Central memory CD4-positive, alpha-beta T cell (primary cell): Measurements from ENCODE around the gene KLK1.
"Not testable (repeated sequence)": the region's sequence is repeated elsewhere in the genome, so short reads cannot be mapped to it uniquely, and the experiment has no call there.

ENCODE experiments used
- DNase-seq: peaks from one replicate; pipeline ENCODE4 v3.0.0; 2022

The KLK1 gene

GRCh38 chr19:50791594-50792271 is 31.9 kb downstream of the KLK1 start:
- no peak for DNase-seq

GRCh38 chr19:50790922-50791467 is 32.6 kb downstream of the KLK1 start:
- no peak for DNase-seq

GRCh38 chr19:50790396-50790795 is 33.2 kb downstream of the KLK1 start, which contains the start of gene ACP4:
ACP4 (plus strand) TSS chr19:50790415; CDS start chr19:50790415, 0 bp downstream.
- no peak for DNase-seq

GRCh38 chr19:50785329-50785728 is 38.3 kb downstream of the KLK1 start:
- DNase-seq: no peak

- DNase-seq: no peak
Observed at GRCh38 chr19:50784710-50785109, 38.9 kb downstream of the KLK1 start.

GRCh38 chr19:50783848-50784152 is 39.8 kb downstream of the KLK1 start:
- DNase-seq: not testable (repeated sequence)

- DNase-seq: no peak
Observed at GRCh38 chr19:50780753-50781435, 42.7 kb downstream of the KLK1 start.

GRCh38 chr19:50779504-50780457 is 43.8 kb downstream of the KLK1 start:
- no peak for DNase-seq

GRCh38 chr19:50778906-50779430 is 44.6 kb downstream of the KLK1 start:
- no peak for DNase-seq

- no peak for DNase-seq
Observed at GRCh38 chr19:50777830-50778303, 45.7 kb downstream of the KLK1 start.

- DNase-seq: no peak
Observed at GRCh38 chr19:50777261-50777660, 46.3 kb downstream of the KLK1 start.

- DNase-seq: no peak
Observed at GRCh38 chr19:50776131-50776530, 47.5 kb downstream of the KLK1 start.

- DNase-seq: not testable (repeated sequence)
Observed at GRCh38 chr19:50773454-50773853, 50.1 kb downstream of the KLK1 start.

- DNase-seq: not testable (repeated sequence)
Observed at GRCh38 chr19:50772912-50773311, 50.7 kb downstream of the KLK1 start.

- no peak for DNase-seq
Observed at GRCh38 chr19:50772476-50772875, 51.1 kb downstream of the KLK1 start.

GRCh38 chr19:50770888-50771287 is 52.7 kb downstream of the KLK1 start:
- no peak for DNase-seq

GRCh38 chr19:50770164-50770563 is 53.4 kb downstream of the KLK1 start, which contains the start of gene GPR32:
GPR32 (plus strand) TSS chr19:50770464; CDS start chr19:50770601, 137 bp downstream.
- DNase-seq: not testable (repeated sequence)
